K562 (cell line): ENCODE data around the gene SIGLEC9.

Experiments used
- NCOR1 ChIP-seq: fragments of 450-650 bp; IDR thresholded peaks from 2 replicates; pipeline ENCODE4 v1.6.1; 2016; ENCODE audit warnings: mild to moderate bottlenecking, moderate library complexity
- POLR2AphosphoS5 ChIP-seq: IDR thresholded peaks from 2 replicates; pipeline ENCODE4 v1.6.1; 2011; ENCODE audit warnings: mild to moderate bottlenecking, low read depth, low read length, moderate library complexity; ENCODE audit not compliant: control insufficient read depth, insufficient read depth

GRCh38 chr19:51141181-51141580, 16.5 kb downstream of the SIGLEC9 start:
- TF ChIP-seq NCOR1, result no peak
- TF ChIP-seq POLR2AphosphoS5, result no peak
